ENCODE measurements around the gene RNFT2. TPM values are rescaled to one million over a fixed set of nuclear protein-coding genes. Genes with fewer than 3 reads are reported as not detected.

RNFT2 gene
- total RNA-seq, 1 donor from 2014 or later = 8.7 TPM

- intact Hi-C loops (cut with micrococcal nuclease) = loop anchor here (5.0 kb wide), 3 partner anchors 56 to 81 kb away; partner anchors contain the start of genes HRK, RNFT2 and SPRING1
- ChIA-PET CTCF (no interaction called here), POLR2A (interaction anchor here (0.5 to 0.6 kb wide), 2 partner anchors 14 to 20 kb away, joined by 3 to 4 read pairs; no protein-coding TSS in a partner anchor)
- Mint-ChIP-seq H3K9me3 (peaks cover 15% of the 10 kb centered on the region), H3K27me3 (no peaks in the 10 kb centered on the region), H3K27ac (peak overlapping the region; percentile 56), H3K36me3 (ENCODE audit: low read depth) (peaks cover 7% of the 10 kb centered on the region), H3K4me3 (no peak overlapping the region), H3K4me1 (peaks cover 47% of the 10 kb centered on the region)
- ATAC-seq (ENCODE audit: low read depth) (no peak), DNase-seq (no peak)
- TF ChIP-seq CTCF (IDR thresholded peaks at IDR 0.05) = no peak
These were observed 62.8 kb downstream of the RNFT2 start for GRCh38 chr12:116800918-116801317.

- DNase-seq (no peak), ATAC-seq (ENCODE audit: low read depth) (no peak)
- no peak for TF ChIP-seq CTCF (IDR thresholded peaks at IDR 0.05)
- ChIA-PET CTCF (no interaction called here), POLR2A (interaction anchor here (0.6 kb wide), 1 partner anchor 13 kb away, joined by 3 read pairs; no protein-coding TSS in a partner anchor)
- no peaks in the 10 kb centered on the region for H3K27me3 Mint-ChIP-seq
- H3K27ac Mint-ChIP-seq = peak overlapping the region; percentile 4
- H3K36me3 Mint-ChIP-seq (ENCODE audit: low read depth) = peaks cover 7% of the 10 kb centered on the region
- intact Hi-C loops (cut with micrococcal nuclease) = loop anchor here (5.0 kb wide), 3 partner anchors 55 to 80 kb away; partner anchors contain the start of genes HRK, RNFT2 and SPRING1
- H3K9me3 Mint-ChIP-seq = peaks cover 15% of the 10 kb centered on the region
- peaks cover 51% of the 10 kb centered on the region for H3K4me1 Mint-ChIP-seq
- no peak overlapping the region for H3K4me3 Mint-ChIP-seq
These were observed 63.9 kb downstream of the RNFT2 start for GRCh38 chr12:116802018-116802417.

- peaks cover 6% of the 10 kb centered on the region for H3K36me3 Mint-ChIP-seq (ENCODE audit: low read depth)
- TF ChIP-seq CTCF (IDR thresholded peaks at IDR 0.05) = no peak
- CTCF ChIA-PET = no interaction called here
- peak overlapping the region; percentile 21 for H3K4me3 Mint-ChIP-seq
- peak overlapping the region; percentile 79 for H3K27ac Mint-ChIP-seq
- POLR2A ChIA-PET = interaction anchor here (1.0 to 2.0 kb wide), 2 partner anchors 15 to 77 kb away, joined by 4 to 12 read pairs; no protein-coding TSS in a partner anchor
- intact Hi-C loops (cut with micrococcal nuclease) = loop anchor here (1.0 to 5.0 kb wide), 4 partner anchors 16 to 79 kb away; partner anchors contain the start of genes HRK, RNFT2 and SPRING1
- H3K4me1 Mint-ChIP-seq = peaks cover 56% of the 10 kb centered on the region
- no peaks in the 10 kb centered on the region for H3K27me3 Mint-ChIP-seq
- H3K9me3 Mint-ChIP-seq = peaks cover 13% of the 10 kb centered on the region
- ATAC-seq (ENCODE audit: low read depth) (peak; percentile 81), DNase-seq (no peak)
These were observed 65.1 kb downstream of the RNFT2 start for GRCh38 chr12:116803013-116803736.

GRCh38 chr12:116804051-116804450 lies 65.9 kb downstream of the RNFT2 start:
- H3K9me3 Mint-ChIP-seq = peaks cover 11% of the 10 kb centered on the region
- peak overlapping the region; percentile 79 for H3K27ac Mint-ChIP-seq
- POLR2A ChIA-PET = interaction anchor here (2.0 kb wide), 1 partner anchor 15 kb away, joined by 12 read pairs; no protein-coding TSS in a partner anchor

More at GRCh38 chr12:116804051-116804450, 65.9 kb downstream of the RNFT2 start:
- peaks cover 56% of the 10 kb centered on the region for H3K4me1 Mint-ChIP-seq
- TF ChIP-seq CTCF (IDR thresholded peaks at IDR 0.05) = no peak
- peak overlapping the region; percentile 48 for H3K4me3 Mint-ChIP-seq
- H3K36me3 Mint-ChIP-seq (ENCODE audit: low read depth) = peaks cover 6% of the 10 kb centered on the region
- CTCF ChIA-PET = no interaction called here
- no peak for ATAC-seq (ENCODE audit: low read depth)
- no peak for DNase-seq
- no peaks in the 10 kb centered on the region for H3K27me3 Mint-ChIP-seq
- intact Hi-C loops (cut with micrococcal nuclease) = loop anchor here (5.0 kb wide), 3 partner anchors 53 to 78 kb away; partner anchors contain the start of genes HRK, RNFT2 and SPRING1
